K562 (cell line): ENCODE data around the gene PCDH12. TPM values are rescaled to one million over a fixed set of nuclear protein-coding genes. Genes with fewer than 3 reads are reported as not detected.

ENCODE experiments used
- ATF2 ChIP-seq: sonication (generic); formaldehyde crosslinking; IDR thresholded peaks from 2 replicates; pipeline ENCODE4 v1.8.1; 2022; ENCODE audit warnings: missing genetic modification reagents
- CXXC5 ChIP-seq: fragments of 250-450 bp; sonication (Bioruptor Pico); IDR thresholded peaks from 2 replicates; pipeline ENCODE4 v1.8.0; 2022; ENCODE audit warnings: inconsistent platforms, mild to moderate bottlenecking, moderate library complexity
- GABPB1 ChIP-seq: sonication (generic); formaldehyde crosslinking; IDR thresholded peaks from 2 replicates; pipeline ENCODE4 v1.8.0; 2022; ENCODE audit warnings: mild to moderate bottlenecking, missing genetic modification reagents
- MYC ChIP-seq, 2 experiments: fragments of 250-450 bp in 1 of 2; sonication (Bioruptor Pico) in 1 of 2; IDR thresholded peaks; 2 replicates each; pipeline versions ENCODE4 v1.5.1 to v1.6.1; 2012 to 2021; ENCODE audit warnings: low read depth in 2 of 2, borderline replicate concordance in 1 of 2, improper control_type of control experiment in 1 of 2, low read length in 1 of 2, mild to moderate bottlenecking in 1 of 2, moderate library complexity in 1 of 2
- NFIX ChIP-seq: fragments of 250-450 bp; sonication (Bioruptor Pico); IDR thresholded peaks from 2 replicates; pipeline ENCODE4 v1.4.0; 2020; ENCODE audit warnings: low read depth, mild to moderate bottlenecking, moderate library complexity
- PML ChIP-seq: IDR thresholded peaks from 2 replicates; pipeline ENCODE4 v1.6.1; 2012; ENCODE audit warnings: low read length, inconsistent platforms
- ZBTB1 ChIP-seq: sonication (generic); formaldehyde crosslinking; IDR thresholded peaks from 2 replicates; pipeline ENCODE4 v1.8.1; 2023; ENCODE audit warnings: missing genetic modification reagents, low read depth, mild to moderate bottlenecking, borderline replicate concordance
- ZBTB7A ChIP-seq: IDR thresholded peaks from 2 replicates; pipeline ENCODE4 v1.6.1; 2011; ENCODE audit warnings: low read depth, mild to moderate bottlenecking, low read length, moderate library complexity, borderline replicate concordance; ENCODE audit not compliant: control insufficient read depth
- polyA plus RNA-seq, 8 experiments: library from polyadenylated mRNA; depleted of rRNA in 4 of 8; stranded (reverse) in 5 of 8; unstranded in 3 of 8; fragments of >200 nt; fragmentation: Nextera tagmentation in 2 of 8; fragmentation: Illumina TruSeq in 1 of 8; extraction: Ambion mirVana in 2 of 8; extraction: Trizol in 1 of 8; gene quantifications; 2 replicates each; pipeline versions ENCODE4 v1.2.1 to v1.2.3, GENCODE V29; 2011 to 2014; ENCODE audit warnings: inconsistent platforms in 1 of 8, missing spikeins in 1 of 8
- total RNA-seq, 7 experiments: library from RNA; depleted of rRNA in 6 of 7; stranded (reverse); fragments of >200 nt in 6 of 7; fragmentation: Illumina TruSeq in 2 of 7; extraction: Trizol in 2 of 7; gene quantifications; 2 replicates each; pipeline versions ENCODE4 v1.2.1 to v1.2.3, GENCODE V29; 2011 to 2021; ENCODE audit warnings: low replicate concordance in 1 of 7
- TF ChIP-seq, protein P1 (sequence below): sonication (generic); formaldehyde crosslinking; IDR thresholded peaks from 2 replicates; pipeline ENCODE4 v1.8.0; 2023; ENCODE audit warnings: mild to moderate bottlenecking, missing genetic modification reagents
- TF ChIP-seq, protein P2 (sequence below): fragments of 450-650 bp; IDR thresholded peaks from 2 replicates; pipeline ENCODE4 v1.7.1; 2018; ENCODE audit warnings: mild to moderate bottlenecking, low read depth; ENCODE audit not compliant: partially characterized antibody
- TF ChIP-seq, protein P3 (sequence below): sonication (generic); formaldehyde crosslinking; IDR thresholded peaks from 2 replicates; pipeline ENCODE4 v1.8.0; 2022; ENCODE audit warnings: mild to moderate bottlenecking, missing genetic modification reagents

The PCDH12 gene
- total and polyA plus RNA-seq, 9 of the 15 experiments (the other 6 are each of a cell fraction or from before 2014, with no cell fraction given) = 0.01 to 0.04 (median 0.01) TPM; not detected in 4

- TF ChIP-seq ATF2 (CRISPR knock-in tag) = 0 out of 2 replicates have a peak, but pooled peaks have one; percentile 27
- TF ChIP-seq, protein P1, sequence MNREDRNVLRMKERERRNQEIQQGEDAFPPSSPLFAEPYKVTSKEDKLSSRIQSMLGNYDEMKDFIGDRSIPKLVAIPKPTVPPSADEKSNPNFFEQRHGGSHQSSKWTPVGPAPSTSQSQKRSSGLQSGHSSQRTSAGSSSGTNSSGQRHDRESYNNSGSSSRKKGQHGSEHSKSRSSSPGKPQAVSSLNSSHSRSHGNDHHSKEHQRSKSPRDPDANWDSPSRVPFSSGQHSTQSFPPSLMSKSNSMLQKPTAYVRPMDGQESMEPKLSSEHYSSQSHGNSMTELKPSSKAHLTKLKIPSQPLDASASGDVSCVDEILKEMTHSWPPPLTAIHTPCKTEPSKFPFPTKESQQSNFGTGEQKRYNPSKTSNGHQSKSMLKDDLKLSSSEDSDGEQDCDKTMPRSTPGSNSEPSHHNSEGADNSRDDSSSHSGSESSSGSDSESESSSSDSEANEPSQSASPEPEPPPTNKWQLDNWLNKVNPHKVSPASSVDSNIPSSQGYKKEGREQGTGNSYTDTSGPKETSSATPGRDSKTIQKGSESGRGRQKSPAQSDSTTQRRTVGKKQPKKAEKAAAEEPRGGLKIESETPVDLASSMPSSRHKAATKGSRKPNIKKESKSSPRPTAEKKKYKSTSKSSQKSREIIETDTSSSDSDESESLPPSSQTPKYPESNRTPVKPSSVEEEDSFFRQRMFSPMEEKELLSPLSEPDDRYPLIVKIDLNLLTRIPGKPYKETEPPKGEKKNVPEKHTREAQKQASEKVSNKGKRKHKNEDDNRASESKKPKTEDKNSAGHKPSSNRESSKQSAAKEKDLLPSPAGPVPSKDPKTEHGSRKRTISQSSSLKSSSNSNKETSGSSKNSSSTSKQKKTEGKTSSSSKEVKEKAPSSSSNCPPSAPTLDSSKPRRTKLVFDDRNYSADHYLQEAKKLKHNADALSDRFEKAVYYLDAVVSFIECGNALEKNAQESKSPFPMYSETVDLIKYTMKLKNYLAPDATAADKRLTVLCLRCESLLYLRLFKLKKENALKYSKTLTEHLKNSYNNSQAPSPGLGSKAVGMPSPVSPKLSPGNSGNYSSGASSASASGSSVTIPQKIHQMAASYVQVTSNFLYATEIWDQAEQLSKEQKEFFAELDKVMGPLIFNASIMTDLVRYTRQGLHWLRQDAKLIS (CRISPR knock-in tag) = 0 out of 2 replicates have a peak, but pooled peaks have one; percentile 19
- TF ChIP-seq CXXC5 = peak; percentile 73
- peak; percentile 87 for TF ChIP-seq GABPB1 (CRISPR knock-in tag)
- peak; percentile 68; the same call in 1 of the 2 replicates for TF ChIP-seq PML
- TF ChIP-seq ZBTB1 (CRISPR knock-in tag) = peak; percentile 40; the same call in 1 of the 2 replicates
- TF ChIP-seq MYC (IDR thresholded peaks at IDR 0.05; ENCODE audit: low read depth, low read length) = peak; percentile 78
- peak; percentile 82; the same call in 1 of the 2 replicates for TF ChIP-seq MYC (CRISPR knock-in tag; IDR thresholded peaks at IDR 0.05; ENCODE audit: borderline replicate concordance, low read depth)
- no peak for TF ChIP-seq NFIX (CRISPR knock-in tag)
- TF ChIP-seq, protein P2, sequence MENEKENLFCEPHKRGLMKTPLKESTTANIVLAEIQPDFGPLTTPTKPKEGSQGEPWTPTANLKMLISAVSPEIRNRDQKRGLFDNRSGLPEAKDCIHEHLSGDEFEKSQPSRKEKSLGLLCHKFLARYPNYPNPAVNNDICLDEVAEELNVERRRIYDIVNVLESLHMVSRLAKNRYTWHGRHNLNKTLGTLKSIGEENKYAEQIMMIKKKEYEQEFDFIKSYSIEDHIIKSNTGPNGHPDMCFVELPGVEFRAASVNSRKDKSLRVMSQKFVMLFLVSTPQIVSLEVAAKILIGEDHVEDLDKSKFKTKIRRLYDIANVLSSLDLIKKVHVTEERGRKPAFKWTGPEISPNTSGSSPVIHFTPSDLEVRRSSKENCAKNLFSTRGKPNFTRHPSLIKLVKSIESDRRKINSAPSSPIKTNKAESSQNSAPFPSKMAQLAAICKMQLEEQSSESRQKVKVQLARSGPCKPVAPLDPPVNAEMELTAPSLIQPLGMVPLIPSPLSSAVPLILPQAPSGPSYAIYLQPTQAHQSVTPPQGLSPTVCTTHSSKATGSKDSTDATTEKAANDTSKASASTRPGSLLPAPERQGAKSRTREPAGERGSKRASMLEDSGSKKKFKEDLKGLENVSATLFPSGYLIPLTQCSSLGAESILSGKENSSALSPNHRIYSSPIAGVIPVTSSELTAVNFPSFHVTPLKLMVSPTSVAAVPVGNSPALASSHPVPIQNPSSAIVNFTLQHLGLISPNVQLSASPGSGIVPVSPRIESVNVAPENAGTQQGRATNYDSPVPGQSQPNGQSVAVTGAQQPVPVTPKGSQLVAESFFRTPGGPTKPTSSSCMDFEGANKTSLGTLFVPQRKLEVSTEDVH = peak; percentile 52
- TF ChIP-seq, protein P3, sequence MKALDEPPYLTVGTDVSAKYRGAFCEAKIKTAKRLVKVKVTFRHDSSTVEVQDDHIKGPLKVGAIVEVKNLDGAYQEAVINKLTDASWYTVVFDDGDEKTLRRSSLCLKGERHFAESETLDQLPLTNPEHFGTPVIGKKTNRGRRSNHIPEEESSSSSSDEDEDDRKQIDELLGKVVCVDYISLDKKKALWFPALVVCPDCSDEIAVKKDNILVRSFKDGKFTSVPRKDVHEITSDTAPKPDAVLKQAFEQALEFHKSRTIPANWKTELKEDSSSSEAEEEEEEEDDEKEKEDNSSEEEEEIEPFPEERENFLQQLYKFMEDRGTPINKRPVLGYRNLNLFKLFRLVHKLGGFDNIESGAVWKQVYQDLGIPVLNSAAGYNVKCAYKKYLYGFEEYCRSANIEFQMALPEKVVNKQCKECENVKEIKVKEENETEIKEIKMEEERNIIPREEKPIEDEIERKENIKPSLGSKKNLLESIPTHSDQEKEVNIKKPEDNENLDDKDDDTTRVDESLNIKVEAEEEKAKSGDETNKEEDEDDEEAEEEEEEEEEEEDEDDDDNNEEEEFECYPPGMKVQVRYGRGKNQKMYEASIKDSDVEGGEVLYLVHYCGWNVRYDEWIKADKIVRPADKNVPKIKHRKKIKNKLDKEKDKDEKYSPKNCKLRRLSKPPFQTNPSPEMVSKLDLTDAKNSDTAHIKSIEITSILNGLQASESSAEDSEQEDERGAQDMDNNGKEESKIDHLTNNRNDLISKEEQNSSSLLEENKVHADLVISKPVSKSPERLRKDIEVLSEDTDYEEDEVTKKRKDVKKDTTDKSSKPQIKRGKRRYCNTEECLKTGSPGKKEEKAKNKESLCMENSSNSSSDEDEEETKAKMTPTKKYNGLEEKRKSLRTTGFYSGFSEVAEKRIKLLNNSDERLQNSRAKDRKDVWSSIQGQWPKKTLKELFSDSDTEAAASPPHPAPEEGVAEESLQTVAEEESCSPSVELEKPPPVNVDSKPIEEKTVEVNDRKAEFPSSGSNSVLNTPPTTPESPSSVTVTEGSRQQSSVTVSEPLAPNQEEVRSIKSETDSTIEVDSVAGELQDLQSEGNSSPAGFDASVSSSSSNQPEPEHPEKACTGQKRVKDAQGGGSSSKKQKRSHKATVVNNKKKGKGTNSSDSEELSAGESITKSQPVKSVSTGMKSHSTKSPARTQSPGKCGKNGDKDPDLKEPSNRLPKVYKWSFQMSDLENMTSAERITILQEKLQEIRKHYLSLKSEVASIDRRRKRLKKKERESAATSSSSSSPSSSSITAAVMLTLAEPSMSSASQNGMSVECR = peak; percentile 56
- peak; percentile 76; the same call in 1 of the 2 replicates for TF ChIP-seq ZBTB7A
Measured at GRCh38 chr5:141923448-141924313, 34.3 kb downstream of the PCDH12 start, which contains the start of gene DELE1 (continued).
